ENCODE measurements around the gene OR8B8. TPM values are rescaled to one million over a fixed set of nuclear protein-coding genes. Genes with fewer than 3 reads are reported as not detected.

OR8B8 gene
- total RNA-seq, 1 experiment from 2014 or later = not detected

DNA sequence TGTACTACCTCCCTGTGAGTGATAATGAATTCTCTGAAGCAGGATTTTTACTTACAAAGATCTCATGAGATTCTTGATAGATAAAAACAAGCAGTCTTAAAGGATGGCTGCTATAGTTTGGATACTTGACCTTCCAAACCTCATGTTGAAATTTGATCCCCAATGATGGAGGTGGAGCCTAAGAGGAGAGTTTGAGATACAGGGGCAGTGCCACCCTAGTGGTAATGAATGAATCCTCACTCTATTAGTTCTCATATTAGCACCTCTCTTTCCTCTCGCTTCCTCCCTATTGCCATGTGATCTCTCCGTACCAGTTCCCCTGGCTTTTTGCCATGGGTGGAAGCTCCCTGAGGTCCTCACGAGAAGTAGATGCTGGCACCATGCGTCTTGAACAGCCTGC, 37.9 kb upstream of the OR8B8 start:
- no peaks in the 10 kb centered on the region for H3K9me3 ChIP-seq (ENCODE audit: control insufficient read depth in 1 of 2, insufficient read depth in 1 of 2, low read depth in 1 of 2, low read length in 2 of 2)
- H3K36me3 ChIP-seq (ENCODE audit: control insufficient read depth in 1 of 2, insufficient read depth in 2 of 2, low read length in 2 of 2) = no peaks in the 10 kb centered on the region
- no peaks in the 10 kb centered on the region for H4K20me1 ChIP-seq (ENCODE audit: insufficient read depth)
- RAD21 ChIA-PET (ENCODE audit: low non-redundant PET in 1 of 2, low total read pairs in 2 of 2, uncharacterized antibody in 2 of 2, unreplicated experiment in 2 of 2) = no interaction called here
- no peak for TF ChIP-seq YY1 (IDR thresholded peaks at IDR 0.05; ENCODE audit: extremely low read depth, insufficient replicate concordance, low read depth, low read length)
- TF ChIP-seq, protein P1, sequence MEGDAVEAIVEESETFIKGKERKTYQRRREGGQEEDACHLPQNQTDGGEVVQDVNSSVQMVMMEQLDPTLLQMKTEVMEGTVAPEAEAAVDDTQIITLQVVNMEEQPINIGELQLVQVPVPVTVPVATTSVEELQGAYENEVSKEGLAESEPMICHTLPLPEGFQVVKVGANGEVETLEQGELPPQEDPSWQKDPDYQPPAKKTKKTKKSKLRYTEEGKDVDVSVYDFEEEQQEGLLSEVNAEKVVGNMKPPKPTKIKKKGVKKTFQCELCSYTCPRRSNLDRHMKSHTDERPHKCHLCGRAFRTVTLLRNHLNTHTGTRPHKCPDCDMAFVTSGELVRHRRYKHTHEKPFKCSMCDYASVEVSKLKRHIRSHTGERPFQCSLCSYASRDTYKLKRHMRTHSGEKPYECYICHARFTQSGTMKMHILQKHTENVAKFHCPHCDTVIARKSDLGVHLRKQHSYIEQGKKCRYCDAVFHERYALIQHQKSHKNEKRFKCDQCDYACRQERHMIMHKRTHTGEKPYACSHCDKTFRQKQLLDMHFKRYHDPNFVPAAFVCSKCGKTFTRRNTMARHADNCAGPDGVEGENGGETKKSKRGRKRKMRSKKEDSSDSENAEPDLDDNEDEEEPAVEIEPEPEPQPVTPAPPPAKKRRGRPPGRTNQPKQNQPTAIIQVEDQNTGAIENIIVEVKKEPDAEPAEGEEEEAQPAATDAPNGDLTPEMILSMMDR (IDR thresholded peaks at IDR 0.05 in 2 of 3, conservative IDR thresholded peaks at IDR 0.05 in 1 of 3; ENCODE audit: borderline replicate concordance in 1 of 3, insufficient read depth in 1 of 3, low read depth in 2 of 3, low read length in 2 of 3) = peak in 2 of 3 experiments; percentile 6 to 25; a peak in 1 of 6 replicates
- intact Hi-C loops (cut with micrococcal nuclease) = no loop called here
- no peak overlapping the region for H3K4me3 ChIP-seq (replicated peaks in 1 of 2; ENCODE audit: low read depth in 1 of 2, low read length in 2 of 2)
- DNase-seq (ENCODE audit: low read depth, low spot score) (no peak), ATAC-seq (peak; percentile 42; the same call in 1 of the 2 replicates)
- H3K4me1 ChIP-seq (ENCODE audit: control insufficient read depth in 1 of 2, insufficient read depth in 2 of 2, low read length in 2 of 2) = peaks cover 6 to 28% of the 10 kb centered on the region in 2 experiments; a peak in 2 of 4 replicates
- CTCF ChIA-PET = no interaction called here
- no peak overlapping the region for H2AFZ ChIP-seq (ENCODE audit: low read depth, low read length, poor library complexity, severe bottlenecking)
- no peak overlapping the region for H3K27ac ChIP-seq (ENCODE audit: low read depth, low read length)
- H3K9ac ChIP-seq (ENCODE audit: low read length) = no peak overlapping the region
- no TSS peak for BruUV-seq (replicated peaks)
- peaks cover 24% of the 10 kb centered on the region for H3K27me3 ChIP-seq (ENCODE audit: insufficient read depth, low read length)
- POLR2A ChIA-PET = no interaction called here
- no peaks in the 10 kb centered on the region for H3K79me2 ChIP-seq (ENCODE audit: insufficient read depth, low read length)
- no peak overlapping the region for H3K4me2 ChIP-seq (ENCODE audit: low read length)
- H3K9me2 ChIP-seq (ENCODE audit: insufficient read depth) = no peaks in the 10 kb centered on the region

DNA sequence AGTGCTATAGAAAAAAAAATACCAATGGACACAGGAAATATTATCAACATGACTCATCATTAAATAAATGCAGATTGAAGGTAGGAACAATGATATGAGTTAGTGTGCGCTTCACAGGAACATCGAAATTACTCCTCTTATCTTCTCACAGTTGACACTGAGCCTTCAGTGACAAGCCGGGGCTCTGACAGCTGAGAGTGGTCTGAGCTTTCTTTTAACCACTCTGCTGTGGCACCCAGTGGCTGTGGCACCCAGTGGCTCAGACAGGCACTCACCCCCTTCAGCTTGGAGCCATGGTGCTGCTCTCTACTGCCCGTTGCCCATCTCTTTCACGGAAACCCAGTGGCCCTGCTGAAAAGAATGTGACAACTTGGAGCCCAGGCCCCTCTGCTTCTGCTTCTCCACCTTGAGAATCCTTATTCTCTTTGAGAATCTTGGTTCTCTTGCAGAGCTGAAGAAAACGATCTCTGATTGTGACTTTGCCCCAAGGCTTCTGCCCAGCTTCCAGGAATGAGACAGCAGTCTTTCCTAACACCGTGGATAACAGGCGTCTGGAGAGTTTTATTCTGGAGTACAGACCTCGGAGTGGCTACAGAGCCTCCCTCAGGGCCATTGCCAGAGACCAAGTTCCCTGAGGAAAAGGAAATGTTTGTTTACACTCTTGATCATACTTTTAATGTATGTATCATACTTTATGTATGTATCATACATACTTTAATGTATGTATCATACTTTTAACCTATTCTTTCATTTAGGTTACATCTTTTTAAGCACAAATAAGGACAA, 37.1 kb upstream of the OR8B8 start:
- Histone ChIP-seq H3K79me2 (ENCODE audit: insufficient read depth, low read length) (no peaks in the 10 kb centered on the region), H3K36me3 (ENCODE audit: control insufficient read depth in 1 of 2, insufficient read depth in 2 of 2, low read length in 2 of 2) (no peaks in the 10 kb centered on the region), H3K4me3 (replicated peaks in 1 of 2; ENCODE audit: low read depth in 1 of 2, low read length in 2 of 2) (peak overlapping the region in 1 of 2 experiments; percentile 51; a peak in 1 of 4 replicates), H3K9me2 (ENCODE audit: insufficient read depth) (no peaks in the 10 kb centered on the region), H3K9ac (ENCODE audit: low read length) (no peak overlapping the region), H3K4me2 (ENCODE audit: low read length) (peak overlapping the region; percentile 75), H3K9me3 (ENCODE audit: control insufficient read depth in 1 of 2, insufficient read depth in 1 of 2, low read depth in 1 of 2, low read length in 2 of 2) (no peaks in the 10 kb centered on the region), H3K4me1 (ENCODE audit: control insufficient read depth in 1 of 2, insufficient read depth in 2 of 2, low read length in 2 of 2) (peaks cover 6 to 28% of the 10 kb centered on the region in 2 experiments; a peak in 2 of 4 replicates), H3K27ac (ENCODE audit: low read depth, low read length) (no peak overlapping the region), H3K27me3 (ENCODE audit: insufficient read depth, low read length) (peaks cover 22% of the 10 kb centered on the region), H4K20me1 (ENCODE audit: insufficient read depth) (no peaks in the 10 kb centered on the region), H2AFZ (ENCODE audit: low read depth, low read length, poor library complexity, severe bottlenecking) (no peak overlapping the region)
- DNase-seq (ENCODE audit: low read depth, low spot score) (no peak), ATAC-seq (peak; percentile 49)
- POLR2A ChIA-PET = no interaction called here
- CTCF ChIA-PET = no interaction called here
- BruUV-seq (replicated peaks) = no TSS peak
- TF ChIP-seq SP1 (IDR thresholded peaks at IDR 0.05; ENCODE audit: low read depth) (no peak), FOSL1 (IDR thresholded peaks at IDR 0.05; ENCODE audit: low read depth) (peak; percentile 16; the same call in 1 of the 2 replicates), JUND (IDR thresholded peaks at IDR 0.05) (no peak), ELF1 (IDR thresholded peaks at IDR 0.05; ENCODE audit: borderline replicate concordance, low read depth) (no peak), CEBPB (IDR thresholded peaks at IDR 0.05; ENCODE audit: low read depth) (no peak), POLR2A (IDR thresholded peaks at IDR 0.05; ENCODE audit: borderline replicate concordance, extremely low read depth, insufficient read depth, insufficient read length) (no peak)
- TF ChIP-seq, protein P2, sequence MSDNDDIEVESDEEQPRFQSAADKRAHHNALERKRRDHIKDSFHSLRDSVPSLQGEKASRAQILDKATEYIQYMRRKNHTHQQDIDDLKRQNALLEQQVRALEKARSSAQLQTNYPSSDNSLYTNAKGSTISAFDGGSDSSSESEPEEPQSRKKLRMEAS (IDR thresholded peaks at IDR 0.05) = no peak
- TF ChIP-seq, protein P1 (IDR thresholded peaks at IDR 0.05 in 2 of 3, conservative IDR thresholded peaks at IDR 0.05 in 1 of 3; ENCODE audit: borderline replicate concordance in 1 of 3, insufficient read depth in 1 of 3, low read depth in 2 of 3, low read length in 2 of 3) = no peak
- RAD21 ChIA-PET (ENCODE audit: low non-redundant PET in 1 of 2, low total read pairs in 2 of 2, uncharacterized antibody in 2 of 2, unreplicated experiment in 2 of 2) = no interaction called here
- intact Hi-C loops (cut with micrococcal nuclease) = no loop called here

Measured in HCT116 (cell line).